ENCODE measurements around the gene SEC63.

Gene SEC63

GRCh38 chr6:107818272-107818671 is 139.7 kb downstream of the SEC63 start:
- no peak for DNase-seq
- Histone ChIP-seq H3K36me3 (no peaks in the 10 kb centered on the region), H3K27ac (no peak overlapping the region), H3K9me3 (ENCODE audit: severe bottlenecking) (no peaks in the 10 kb centered on the region), H3K4me3 (ENCODE audit: low read depth, low read length) (no peak overlapping the region), H3K27me3 (ENCODE audit: insufficient read depth, low read depth, severe bottlenecking) (no peaks in the 10 kb centered on the region)
- TF ChIP-seq CTCF (IDR thresholded peaks at IDR 0.05; ENCODE audit: low read depth, low read length): no peak

- no peaks in the 10 kb centered on the region for H3K9me3 ChIP-seq (ENCODE audit: severe bottlenecking)
- H3K4me3 ChIP-seq (ENCODE audit: low read depth, low read length): no peak overlapping the region
- H3K36me3 ChIP-seq: no peaks in the 10 kb centered on the region
- no peak overlapping the region for H3K27ac ChIP-seq
- DNase-seq: no peak
- H3K27me3 ChIP-seq (ENCODE audit: insufficient read depth, low read depth, severe bottlenecking): no peaks in the 10 kb centered on the region
- TF ChIP-seq CTCF (IDR thresholded peaks at IDR 0.05; ENCODE audit: low read depth, low read length): no peak
Observed at GRCh38 chr6:107817784-107818183, 140.2 kb downstream of the SEC63 start.

Measured in WERI-Rb-1 (cell line).